RCC 7860 (cell line): ENCODE results near the gene PDCD2.
"Not testable (repeated sequence)": the region's sequence is repeated elsewhere in the genome, so short reads cannot be mapped to it uniquely, and the experiment has no call there.

Experiments
- DNase-seq: peaks from one replicate; pipeline ENCODE4 v3.0.0-alpha.2; 2015; ENCODE audit warnings: low spot score
- FAIRE-seq: peaks from 2 replicates; lab custom pipeline; 2012; peaks lifted over from hg19 to GRCh38; lab: Jason Lieb, UNC

The PDCD2 gene

DNA sequence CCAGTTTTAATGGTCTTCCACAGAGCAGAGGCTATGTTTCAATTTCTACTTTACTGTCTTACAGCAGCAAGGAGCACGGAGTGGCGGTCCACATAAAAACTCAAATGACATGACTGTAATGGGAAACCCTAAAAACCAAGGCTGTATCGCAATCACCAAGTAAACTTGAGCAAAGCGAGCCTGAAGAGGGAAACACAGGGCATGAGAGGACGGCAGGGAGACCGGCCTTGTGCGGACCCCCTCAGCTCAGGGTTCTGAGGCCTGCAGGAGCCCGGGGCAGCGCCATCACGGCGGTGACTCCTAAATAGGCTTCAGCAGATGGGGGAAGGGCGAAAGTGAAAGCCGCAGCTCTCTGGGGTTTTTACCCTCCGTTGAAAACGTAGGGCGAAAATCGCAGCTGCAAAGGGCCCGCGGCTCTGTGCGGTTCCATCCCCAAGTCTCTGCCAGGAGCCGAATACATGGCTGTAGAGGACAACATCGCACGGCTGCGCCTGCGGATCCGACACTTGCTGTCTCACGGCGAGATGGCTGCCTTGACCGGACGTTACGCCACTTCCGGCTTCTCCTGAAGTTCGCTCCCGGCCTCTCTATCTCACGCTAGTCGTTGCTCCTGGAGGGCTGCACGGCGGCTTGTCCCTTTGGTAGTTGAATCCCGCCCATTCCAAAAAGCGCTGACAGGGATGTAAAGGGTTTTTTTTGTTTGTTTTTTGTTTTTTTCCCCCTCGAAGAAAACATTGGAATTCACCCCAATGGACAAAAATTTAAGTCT lies 31.5 kb downstream of the PDCD2 start, which contains the start of gene PSMB1:
TSS of gene PSMB1 (minus strand) at position 543 of the 769 bp plus-strand sequence. CDS start at position 478, 65 bp downstream.
- FAIRE-seq (peak; percentile 51), DNase-seq (peak; percentile 78)

- DNase-seq (no peak), FAIRE-seq (no peak)
Measured at GRCh38 chr6:170545405-170545804, 39.0 kb downstream of the PDCD2 start.

- FAIRE-seq (no peak), DNase-seq (no peak)
Measured at GRCh38 chr6:170542031-170542719, 42.3 kb downstream of the PDCD2 start.

GRCh38 chr6:170537329-170537728 lies 47.1 kb downstream of the PDCD2 start:
- no peak for DNase-seq
- FAIRE-seq, result no peak

- FAIRE-seq (no peak), DNase-seq (no peak)
Measured at GRCh38 chr6:170536671-170537070, 47.8 kb downstream of the PDCD2 start.

- FAIRE-seq (no peak), DNase-seq (no peak)
Measured at GRCh38 chr6:170535004-170535403, 49.4 kb downstream of the PDCD2 start.

DNA sequence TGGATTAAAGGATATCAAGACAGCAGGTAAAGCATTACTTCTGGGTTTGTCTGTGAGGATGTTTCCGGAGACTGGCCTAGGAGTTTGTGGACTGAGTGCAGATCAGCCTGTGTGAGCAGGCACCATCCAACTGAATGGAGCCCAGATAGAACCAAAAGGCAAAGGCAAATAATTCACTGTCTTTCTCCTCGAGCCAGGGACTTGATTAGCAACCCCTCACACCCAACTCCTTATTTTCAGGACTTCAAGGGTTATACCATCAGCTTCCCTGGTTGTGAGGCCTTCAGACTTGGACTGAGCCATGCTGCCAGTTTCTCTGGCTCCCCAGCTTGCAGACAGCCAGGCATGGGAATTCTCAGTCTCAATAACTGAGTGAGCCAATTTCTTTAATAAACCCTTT lies 50.6 kb downstream of the PDCD2 start:
- FAIRE-seq, result no peak
- no peak for DNase-seq

GRCh38 chr6:170532867-170533488 lies 51.5 kb downstream of the PDCD2 start:
- DNase-seq, result no peak
- FAIRE-seq, result no peak

GRCh38 chr6:170529839-170530469 lies 54.5 kb downstream of the PDCD2 start:
- peak; percentile 31 for DNase-seq
- peak; percentile 4 for FAIRE-seq

DNA sequence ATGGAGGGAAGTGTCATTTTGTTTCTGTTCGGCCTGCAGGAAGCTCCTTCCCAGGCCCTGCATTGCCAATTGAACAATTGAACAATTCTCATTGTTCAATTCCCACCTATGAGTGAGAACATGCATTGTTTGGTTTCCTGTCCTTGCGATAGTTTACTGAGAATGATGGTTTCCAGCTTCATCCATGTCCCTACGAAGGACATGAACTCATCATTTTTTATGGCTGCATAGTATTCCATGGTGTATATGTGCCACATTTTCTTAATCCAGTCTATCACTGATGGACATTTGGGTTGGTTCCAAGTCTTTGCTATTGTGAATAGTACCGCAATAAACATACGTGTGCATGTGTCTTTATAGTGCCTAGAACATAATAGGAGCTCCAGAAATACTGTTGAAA lies 56.4 kb downstream of the PDCD2 start:
- not testable (repeated sequence) for DNase-seq, FAIRE-seq

DNA sequence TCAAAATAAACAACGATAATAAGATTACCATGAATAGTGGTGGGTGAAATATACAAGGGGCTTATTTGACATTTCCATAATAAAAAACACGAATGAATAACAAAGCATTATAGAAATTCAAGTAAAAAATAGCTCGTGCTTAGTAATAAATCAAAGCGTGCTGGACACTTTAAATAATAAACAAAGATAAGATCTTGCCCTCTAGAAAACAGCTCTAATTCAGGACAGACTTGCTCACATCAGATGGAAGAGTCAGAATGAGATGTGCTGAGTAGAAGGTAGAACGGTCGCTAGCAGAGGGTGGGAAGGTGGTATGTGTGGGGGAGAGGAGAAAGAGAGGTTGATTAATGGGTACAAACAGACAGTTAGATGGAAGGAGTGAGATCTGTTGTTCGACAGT lies 58.6 kb downstream of the PDCD2 start:
- FAIRE-seq (no peak), DNase-seq (no peak)
